HG03175 (cell line): ENCODE data around the gene ZMYND12.

Source experiments
- ATAC-seq: cut with Tn5 transposase; IDR thresholded peaks from one replicate; pipeline ENCODE4 v1.9.1; 2021; ENCODE audit warnings: mild to moderate bottlenecking, moderate library complexity; ENCODE audit not compliant: unreplicated experiment

ZMYND12 gene

DNA sequence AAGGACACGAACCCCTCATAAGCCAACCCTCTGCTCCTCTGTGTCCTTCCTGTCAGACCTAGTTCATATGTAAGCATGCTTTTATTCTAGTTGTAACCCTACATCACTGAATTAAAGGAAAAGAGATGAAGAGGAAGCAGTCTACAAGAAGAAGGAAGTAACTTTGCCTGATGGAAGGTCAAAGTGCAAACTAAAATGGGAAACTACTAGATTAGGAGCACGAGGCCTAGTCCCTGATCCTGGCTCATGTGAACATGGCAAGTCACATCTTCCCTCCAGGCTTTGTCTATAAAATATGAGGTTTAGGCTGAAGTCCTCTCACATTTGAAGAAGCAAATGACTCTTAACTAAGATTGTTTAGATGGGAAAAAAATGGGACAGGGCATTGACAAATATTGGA, 13.2 kb downstream of the ZMYND12 start:
- no peak for ATAC-seq

DNA sequence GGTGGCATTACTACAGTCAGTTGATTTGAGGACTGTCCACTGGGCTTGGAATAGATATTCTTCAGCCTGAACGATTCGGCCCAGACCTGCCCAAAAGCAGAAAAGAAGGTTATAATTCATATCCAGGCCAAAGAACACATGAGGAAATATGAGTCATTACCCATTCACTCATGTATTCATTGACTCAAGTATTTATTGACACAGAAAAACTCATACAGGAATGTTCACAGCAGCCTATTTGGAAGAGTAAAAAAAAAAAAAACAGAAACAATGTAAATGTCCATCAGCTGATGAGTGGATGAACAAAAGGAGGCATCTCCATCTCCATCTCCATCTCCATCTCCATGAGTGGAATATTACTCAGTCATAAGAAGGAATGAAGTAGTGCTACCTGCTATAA, 15.9 kb downstream of the ZMYND12 start:
- no peak for ATAC-seq

DNA sequence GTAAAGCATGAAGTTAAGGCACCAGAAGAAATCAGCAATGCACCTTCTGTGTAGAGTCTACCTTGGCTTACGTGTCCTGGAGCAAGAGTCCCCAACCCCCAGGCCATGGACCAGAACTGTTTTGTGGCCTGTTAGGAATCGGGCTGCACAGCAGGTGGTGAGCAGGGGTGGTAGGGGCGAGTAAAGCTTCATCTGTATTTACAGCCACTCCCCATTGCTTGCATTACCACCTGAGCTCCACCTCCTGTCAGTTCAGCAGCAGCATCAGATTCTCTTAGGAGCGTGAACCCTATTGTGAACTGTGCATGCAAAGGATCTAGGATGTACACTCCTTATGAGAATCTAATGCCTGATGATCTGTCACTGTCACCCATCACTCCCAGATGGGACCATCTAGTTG, 21.5 kb downstream of the ZMYND12 start:
- ATAC-seq: no peak

DNA sequence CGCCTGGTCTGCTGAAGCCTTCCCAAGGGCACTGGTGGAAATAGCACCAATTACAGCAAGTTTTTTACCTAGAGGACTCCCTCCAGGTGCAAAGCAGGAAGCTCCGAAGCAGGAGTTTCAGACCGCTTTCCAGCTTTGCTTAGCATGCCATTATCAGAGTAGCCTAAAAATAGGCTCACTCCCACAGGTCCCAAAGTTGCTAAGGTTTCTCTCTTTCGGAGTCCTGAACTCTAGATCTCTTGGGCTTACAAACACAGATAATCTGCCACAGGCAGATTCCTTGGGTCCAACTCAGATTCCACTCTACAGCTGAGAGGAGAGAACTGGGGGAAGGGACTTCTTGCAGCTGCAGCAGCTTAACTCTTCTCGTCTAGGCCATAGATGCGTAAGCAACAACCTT, 22.5 kb downstream of the ZMYND12 start:
- no peak for ATAC-seq

DNA sequence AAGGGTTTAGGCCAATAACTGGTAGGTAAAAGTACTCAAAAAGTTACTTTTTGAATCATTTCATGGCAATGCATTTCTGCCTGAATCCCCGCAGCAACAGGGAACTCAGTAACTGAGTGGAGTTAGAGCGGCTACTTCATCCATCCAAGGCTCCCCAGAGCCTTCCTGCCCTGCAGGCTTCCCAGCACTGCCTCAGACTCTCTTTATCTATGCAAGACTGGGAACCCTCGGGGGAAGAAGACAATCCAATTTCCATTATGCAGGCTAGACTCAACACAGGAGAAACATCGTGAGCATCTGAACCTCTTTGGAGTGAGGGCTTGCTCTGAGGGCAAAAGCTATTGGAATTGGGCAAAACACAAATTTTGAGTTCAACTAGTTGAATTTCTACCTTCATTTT, 23.1 kb downstream of the ZMYND12 start:
- ATAC-seq: no peak

DNA sequence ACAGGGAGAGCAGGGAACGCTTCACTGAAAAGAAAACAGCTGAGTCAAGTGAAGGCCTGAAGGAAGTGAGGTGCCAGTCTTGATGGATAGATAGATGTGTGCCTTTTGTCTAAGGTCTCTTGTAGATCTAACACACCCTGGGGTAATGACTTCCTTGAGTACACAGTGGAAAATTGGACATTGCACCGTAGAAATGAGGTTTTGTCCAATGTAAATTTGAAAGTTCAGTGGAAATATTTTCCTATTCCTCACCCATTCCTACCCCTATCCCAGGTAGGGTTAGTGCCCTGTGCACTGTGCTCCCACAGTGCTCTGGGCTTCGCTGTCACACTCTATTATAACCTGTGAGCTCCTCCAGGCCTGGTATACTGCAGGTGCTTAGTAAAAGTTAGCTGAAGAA, 24.3 kb downstream of the ZMYND12 start:
- ATAC-seq: no peak

DNA sequence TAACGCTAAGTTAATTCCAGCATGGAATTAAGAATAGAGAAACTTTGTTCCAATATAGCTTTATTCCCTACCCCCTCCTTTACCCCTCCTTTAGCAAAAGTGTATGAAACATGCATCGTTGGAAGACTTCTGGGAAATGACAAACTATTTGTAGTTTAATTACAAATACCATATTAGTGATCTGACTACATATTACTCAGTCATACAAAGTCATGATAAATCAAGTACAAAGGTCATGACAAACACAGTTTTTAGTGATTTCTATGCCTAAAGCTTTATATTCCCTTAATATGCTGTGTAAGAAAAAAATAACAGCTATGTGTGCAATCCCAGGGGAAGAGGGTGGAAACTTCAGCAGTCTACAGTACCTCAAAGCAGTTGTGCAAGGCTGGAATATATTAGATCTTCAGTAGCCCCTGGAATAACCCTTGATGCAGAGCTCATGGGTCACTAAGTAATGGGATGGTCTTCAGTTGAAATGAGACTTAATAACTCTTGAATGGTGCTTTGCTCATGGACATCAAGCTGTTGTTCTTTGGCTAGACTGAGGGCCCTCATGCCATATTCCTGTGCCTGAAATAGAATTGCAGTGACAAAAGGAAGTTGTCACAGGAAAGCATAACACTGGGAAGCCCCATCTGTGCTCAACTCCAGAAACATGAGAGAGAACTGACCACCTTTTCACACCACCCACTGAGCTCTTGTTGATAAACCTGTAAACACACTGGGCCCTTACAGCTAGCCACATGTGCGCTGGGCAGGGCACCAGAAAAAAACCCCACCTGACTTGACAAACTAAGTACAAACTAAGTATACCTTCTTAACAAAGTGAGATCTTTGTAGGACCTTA, 25.3 kb downstream of the ZMYND12 start:
- no peak for ATAC-seq

DNA sequence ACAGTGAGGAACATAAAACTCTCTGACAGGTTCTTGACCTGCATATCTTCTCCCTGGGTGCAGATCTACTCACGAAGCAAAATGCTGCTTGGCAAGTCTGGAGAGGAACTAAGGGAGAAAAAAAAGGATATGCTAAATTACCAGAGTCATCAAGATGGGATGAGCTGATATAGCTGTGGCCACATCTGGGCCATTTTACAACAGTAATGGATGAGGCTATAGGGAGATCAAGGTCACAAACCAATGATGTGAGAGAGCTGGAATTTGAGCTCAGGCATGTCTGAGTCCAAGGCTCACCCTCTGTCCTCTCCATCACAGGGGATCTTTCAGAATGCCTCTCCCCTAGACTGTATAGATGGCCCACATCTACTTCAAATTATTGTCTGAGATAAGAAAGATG, 26.2 kb downstream of the ZMYND12 start:
- no peak for ATAC-seq

DNA sequence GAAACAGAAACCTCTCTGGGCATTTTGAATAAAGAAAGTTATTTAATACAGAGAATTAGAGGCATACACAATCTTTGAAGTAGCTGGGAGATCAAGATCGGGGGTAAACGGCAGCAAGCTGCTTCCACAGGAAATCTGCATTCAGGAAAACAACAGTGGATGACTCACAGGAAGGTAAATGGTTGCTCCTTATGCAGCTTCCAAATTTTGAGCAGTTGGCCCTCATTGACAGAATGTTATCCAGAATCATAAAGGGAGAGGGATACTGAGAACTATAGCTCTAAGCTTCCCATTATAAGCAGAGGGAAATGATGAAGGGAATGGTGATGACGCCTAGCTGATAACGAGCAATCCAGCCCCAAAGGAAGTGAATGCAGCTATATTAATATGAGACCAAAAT, 28.6 kb downstream of the ZMYND12 start:
- no peak for ATAC-seq

DNA sequence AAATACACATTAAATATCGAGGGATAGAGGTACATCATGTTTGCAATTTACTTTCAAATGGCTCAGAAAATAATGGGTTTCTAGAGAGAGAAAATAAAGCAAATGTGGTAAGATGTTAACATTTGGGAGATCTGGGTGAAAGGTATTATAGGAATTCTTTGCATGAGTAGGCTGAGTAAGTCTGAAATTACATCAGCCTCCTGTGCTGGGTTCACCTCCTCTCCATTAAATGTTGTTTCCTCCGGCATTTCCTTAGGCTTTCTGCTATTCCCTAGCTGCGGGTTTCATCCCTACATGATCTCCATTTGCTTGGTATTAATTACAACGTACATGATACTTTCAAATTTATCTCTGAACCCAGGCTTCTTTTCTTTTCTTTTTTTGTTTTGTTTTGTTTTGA, 31.6 kb downstream of the ZMYND12 start:
- ATAC-seq: no peak

DNA sequence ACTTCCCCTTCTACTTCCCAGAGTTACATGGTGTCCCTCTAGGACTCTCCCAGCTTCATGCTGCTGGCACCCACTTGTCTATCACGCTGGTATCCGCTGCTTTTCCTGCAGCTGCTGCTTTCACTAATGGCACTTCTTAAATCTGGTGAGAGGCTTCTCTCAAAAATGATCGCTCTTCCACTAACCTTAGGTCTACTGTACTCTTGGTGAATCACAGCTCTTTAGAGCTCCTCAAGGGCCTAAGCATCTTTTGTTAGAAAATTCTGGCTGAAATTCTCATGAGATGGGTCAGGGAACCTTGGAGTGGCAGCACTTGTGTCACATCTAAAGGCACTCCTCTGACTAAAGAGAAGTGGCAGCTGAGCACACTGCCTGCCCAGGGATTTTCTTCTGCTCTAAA, 32.1 kb downstream of the ZMYND12 start:
- no peak for ATAC-seq

DNA sequence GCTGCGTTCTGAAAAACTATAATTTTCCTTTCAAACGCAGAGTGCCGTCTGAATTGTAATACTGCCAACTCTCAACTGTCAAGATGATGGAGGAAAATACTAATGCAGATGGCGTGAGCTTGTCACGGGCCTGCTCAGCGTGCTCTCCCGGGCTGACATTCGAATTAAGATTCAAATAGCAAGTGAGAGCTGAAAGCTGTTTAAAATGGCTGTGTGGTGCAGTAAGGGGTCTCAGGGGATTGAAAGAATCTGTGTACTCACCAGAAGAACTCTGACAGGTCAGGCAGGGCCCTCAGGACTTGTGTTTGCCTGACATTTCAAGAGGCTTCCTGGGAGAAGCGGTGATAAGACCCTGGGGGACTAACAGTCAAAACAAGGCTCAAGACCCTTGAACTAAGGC, 33.1 kb downstream of the ZMYND12 start:
- ATAC-seq: no peak

DNA sequence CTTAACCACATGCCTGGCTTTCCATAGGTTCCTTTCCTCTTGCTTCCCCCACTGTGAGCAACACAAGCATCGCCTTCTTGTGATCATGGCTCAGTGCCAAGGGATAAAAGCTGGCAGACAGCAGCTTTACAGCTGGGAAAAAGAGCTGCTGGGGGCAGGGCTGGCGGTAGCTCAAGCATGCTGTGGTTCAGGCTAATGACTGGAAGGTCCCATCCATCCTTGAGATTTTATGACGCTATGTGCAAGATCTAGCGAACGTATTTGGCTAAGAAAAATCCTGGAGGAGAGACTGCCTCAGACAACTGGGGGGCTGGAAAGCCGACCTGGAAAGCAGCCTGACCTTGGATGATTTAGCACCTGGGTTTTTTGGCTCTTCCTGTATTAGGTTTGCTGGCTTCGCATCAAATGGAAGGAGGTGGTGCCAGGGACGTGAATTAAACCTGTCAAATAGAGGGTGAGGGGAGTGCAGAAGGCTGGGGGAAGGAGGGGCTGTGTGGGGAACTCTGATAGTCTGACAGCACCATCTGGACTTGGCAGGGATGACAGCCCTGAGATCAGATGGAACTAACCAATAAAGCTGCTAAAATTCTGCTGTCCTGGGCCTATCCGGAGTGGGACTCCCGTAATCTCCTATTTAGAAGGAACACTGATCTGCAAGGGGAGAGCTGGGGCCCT, 34.8 kb downstream of the ZMYND12 start:
- ATAC-seq: no peak

DNA sequence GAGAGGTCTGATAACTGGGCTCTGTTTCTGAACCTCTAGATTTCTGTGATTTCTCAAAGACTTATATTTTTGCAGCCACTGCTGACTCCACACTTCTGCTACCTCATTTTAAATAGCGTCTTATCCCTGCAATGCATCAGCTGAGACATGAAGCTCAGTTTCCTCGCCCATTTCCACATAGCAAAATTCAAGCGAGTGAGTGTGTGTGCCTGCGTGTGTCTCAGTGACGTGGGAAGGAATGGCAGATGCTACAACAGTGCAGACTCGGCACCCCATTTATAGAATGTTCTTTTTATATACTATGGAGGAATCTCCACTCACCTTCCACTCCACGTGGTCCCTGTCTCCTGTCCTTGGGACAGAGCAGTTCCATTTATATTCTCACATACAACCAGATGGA, 35.7 kb downstream of the ZMYND12 start:
- no peak for ATAC-seq

DNA sequence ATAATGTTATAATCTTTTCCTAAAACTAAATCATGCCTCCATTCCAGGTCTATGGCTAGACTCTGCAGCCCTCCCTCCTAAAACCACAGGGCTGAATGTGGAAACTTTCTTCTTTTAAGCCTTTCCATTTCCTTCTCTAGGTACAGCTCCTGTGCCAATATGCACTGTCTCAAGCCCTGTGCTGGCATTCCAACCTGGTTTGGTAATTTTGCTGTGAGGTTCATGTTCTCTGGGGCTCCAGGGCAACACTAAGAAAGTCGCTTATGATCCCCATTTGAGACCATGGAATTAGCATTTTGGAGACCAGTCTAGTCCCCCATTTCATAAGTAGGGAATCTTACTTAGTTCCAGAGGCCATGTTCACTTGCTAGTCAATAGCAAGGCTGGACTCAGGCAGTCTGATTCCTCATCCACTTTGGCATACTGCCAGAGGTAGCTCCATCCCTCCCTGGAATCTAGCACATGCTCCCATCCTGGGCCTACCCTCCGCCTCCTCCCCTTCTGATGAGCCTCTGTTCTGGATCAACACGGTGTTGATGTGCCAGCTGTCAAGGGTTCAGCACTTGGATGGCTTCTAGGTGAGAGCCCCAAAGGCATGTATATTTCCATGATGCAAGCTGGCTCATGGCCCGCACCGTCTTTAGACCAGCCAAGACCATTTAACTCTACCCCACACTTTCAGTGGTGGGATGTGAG, 36.5 kb downstream of the ZMYND12 start:
- ATAC-seq: no peak

DNA sequence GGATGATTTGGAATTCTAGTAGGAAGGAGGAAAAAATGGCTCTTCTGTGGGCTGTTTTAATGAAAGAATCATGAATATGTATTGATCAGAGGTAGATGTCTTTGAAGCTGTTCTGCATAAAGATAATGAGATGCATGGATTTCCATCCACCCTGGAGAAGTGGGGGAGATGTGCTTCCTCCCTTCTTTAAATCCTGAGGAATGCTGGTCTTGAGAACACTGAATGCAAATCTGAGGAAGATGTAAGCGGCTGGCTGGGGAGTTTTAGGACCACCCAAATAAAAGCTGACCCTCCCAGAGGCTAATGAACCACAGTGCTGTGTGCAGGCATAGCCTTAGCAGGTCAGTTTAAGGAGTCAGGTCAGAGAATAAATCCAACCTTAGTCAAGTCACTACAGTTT, 37.3 kb downstream of the ZMYND12 start:
- ATAC-seq: no peak

DNA sequence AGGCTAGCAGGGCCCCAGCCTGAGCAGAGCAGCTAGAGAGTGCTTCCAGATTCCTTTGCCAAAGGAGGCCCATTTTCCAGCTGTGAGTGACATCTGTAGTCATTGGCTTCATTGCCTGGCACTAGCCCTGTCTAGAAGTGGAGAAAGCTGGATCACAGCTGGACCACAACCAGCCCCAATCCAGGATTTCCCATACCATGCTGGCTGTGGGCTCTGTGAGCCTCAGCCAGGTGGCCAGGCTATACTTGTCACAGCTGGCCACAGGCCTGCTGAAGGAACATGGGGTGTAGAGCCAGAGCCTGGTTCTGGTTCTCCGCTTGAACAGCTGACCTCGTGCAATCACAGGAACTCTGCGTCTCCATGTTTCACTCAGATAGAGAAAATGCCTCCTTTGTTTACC, 38.7 kb downstream of the ZMYND12 start:
- no peak for ATAC-seq

DNA sequence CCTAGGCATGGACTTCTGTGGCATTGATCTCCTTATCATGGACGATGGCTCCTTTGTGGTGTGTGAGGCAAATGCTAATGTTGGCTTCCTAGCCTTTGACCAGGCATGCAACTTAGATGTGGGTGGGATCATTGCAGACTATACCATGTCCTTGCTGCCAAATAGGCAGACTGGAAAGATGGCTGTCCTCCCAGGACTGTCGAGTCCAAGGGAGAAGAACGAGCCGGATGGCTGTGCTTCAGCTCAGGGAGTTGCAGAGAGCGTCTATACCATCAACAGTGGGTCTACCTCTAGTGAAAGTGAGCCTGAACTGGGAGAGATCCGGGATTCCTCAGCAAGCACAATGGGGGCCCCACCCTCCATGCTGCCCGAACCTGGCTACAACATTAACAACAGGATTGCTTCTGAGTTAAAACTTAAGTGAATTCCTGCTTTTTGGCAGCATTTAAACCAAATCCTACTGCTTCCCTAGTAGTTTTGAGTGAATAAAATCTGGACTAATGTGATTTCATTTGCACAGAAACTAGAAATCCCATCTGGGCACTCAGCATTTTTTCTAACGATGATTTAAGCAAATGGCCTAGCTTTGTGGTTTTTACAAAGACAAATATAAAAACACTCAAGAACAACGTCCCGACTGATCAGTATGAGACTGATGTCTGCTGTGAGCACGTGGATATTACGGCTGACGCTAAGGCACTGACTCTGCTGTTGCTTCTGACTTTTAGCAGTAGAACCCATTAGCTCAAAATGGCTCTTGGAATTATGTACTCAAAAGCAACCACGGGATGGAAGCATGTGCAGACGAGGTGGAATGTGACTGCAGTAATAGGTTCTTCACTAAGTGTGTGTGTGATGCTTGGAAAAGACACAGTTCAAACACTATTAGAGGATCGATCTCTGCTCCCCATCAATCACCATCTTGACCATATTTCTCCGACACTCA, 41.0 kb downstream of the ZMYND12 start:
- ATAC-seq: no peak

DNA sequence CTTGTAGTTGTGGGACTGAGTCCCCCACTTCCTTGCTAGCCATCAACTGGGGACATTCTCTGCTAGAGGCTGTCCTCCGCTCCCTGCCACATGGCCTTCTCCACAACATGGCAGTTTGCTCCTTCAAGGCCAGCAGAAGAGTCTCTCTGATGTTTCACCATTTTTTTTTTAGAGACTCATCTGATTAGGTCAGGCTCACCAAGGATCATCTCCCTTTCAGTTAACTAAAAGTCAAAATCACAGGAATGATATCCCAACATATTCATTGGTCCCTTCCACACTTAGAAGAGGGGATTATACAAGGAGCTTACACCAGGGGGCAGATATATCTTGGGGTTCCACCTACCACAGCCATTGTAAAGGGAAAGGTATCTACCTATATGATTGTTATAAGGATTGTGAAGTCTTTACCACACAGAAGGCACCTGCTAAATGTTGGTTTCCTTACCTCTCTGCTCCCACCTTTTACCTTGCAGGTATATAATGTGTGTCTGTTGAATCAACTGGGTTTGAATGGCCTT, 51.9 kb downstream of the ZMYND12 start:
- ATAC-seq: no peak

DNA sequence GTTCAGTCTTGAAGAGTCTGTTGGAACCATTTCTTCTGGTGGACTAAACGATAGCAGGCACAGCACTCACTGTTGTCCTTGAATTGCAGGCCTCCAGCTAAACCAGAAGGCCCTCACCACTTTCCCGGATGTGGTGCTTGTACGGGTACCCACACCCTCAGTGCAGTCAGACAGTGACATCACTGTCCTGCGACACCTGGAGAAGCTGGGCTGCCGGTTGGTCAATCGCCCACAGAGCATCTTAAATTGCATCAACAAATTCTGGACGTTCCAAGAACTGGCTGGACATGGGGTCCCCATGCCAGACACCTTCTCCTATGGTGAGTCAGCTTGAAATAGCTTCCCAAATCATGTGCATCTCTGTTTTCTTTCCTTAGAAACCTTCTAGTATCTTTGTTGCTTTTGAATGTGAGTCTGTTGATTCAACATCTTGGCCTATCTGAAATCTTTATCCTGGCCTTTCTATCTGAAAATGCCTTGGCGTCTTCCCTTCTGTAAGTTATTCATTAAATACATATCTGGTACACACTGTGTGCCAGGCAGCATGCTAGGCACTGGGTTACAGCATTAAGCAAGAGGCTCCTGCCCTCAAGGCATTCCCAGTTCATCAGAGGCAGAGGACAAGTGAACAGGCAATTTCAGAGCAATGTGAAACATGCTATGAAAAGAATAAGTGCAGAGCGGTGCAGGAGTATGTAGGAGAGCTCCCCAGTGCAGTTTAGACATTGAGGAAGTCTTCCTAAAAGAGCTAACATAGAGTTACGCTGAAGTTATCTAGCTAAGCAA, 56.3 kb downstream of the ZMYND12 start:
- ATAC-seq: no peak
